Measurements from ENCODE around the gene IRAK2. TPM values are rescaled to one million over a fixed set of nuclear protein-coding genes. Genes with fewer than 3 reads are reported as not detected.

Gene IRAK2
- total RNA-seq, 1 donor from 2014 or later, result 4.7 TPM

Other genes with a start within 250 kb of the IRAK2 start
- 28.8 TPM for gene IL17RC, start 247.8 kb upstream of the IRAK2 start, total RNA-seq
- gene CRELD1, start 231.1 kb upstream of the IRAK2 start, total RNA-seq, result 24.8 TPM
- gene PRRT3, start 212.5 kb upstream of the IRAK2 start, total RNA-seq, result 1.6 TPM
- 143 TPM for gene EMC3, start 178.1 kb upstream of the IRAK2 start, total RNA-seq
- 2.8 TPM for gene FANCD2, start 138.5 kb upstream of the IRAK2 start, total RNA-seq
- gene FANCD2OS, start 56.7 kb upstream of the IRAK2 start, total RNA-seq, result not detected
- 111 TPM for gene BRK1, start 49.2 kb upstream of the IRAK2 start, total RNA-seq
- 34.3 TPM for gene VHL, start 23.1 kb upstream of the IRAK2 start, total RNA-seq
- gene TATDN2, start 83.5 kb downstream of the IRAK2 start, total RNA-seq, result 34.7 TPM
- gene GHRL, start 128.0 kb downstream of the IRAK2 start, total RNA-seq, result 2.1 TPM
- 98.5 TPM for gene SEC13, start 156.2 kb downstream of the IRAK2 start, total RNA-seq

All from mesenteric fat pad (tissue), 1 donor.